Vein endothelial cell (primary cell): ENCODE results near the gene TLL1. TPM values are rescaled to one million over a fixed set of nuclear protein-coding genes. Genes with fewer than 3 reads are reported as not detected.

ENCODE experiments used
- small RNA-seq: library from RNA; depleted of rRNA; stranded (forward); fragments of <200 nt; gene quantifications from one replicate; pipeline ENCODE3, GENCODE V24; 2012
- total RNA-seq: library from RNA; depleted of rRNA; stranded (reverse); fragments of >200 nt; gene quantifications from 2 replicates; pipeline ENCODE4 v1.2.3, GENCODE V29; 2012

The TLL1 gene
- total RNA-seq, result 13.4 and 15.7 TPM in 2 replicates

GRCh38 chr4:165872461-165873297, at the start of gene TLL1:
TLL1 (plus strand) TSS chr4:165873237; CDS start chr4:165873905, 668 bp downstream.

Small RNAs within 50 kb of the gene (small RNA-seq; reads per million reads assigned to genes)
- gene RNA5SP170, result not detected
